OCI-LY7 (cell line): ENCODE measurements around the gene PCDHA7.

Source experiments
- EZH2phosphoT487 ChIP-seq: fragments of 200-600 bp; sonication (generic); IDR thresholded peaks from 2 replicates; pipeline ENCODE4 v1.6.1; 2018; ENCODE audit warnings: low read depth, borderline replicate concordance, mild to moderate bottlenecking, mixed run types, antibody characterized with exemption, low read length, moderate library complexity, mixed read lengths
- TF ChIP-seq, protein P1 (sequence below): fragments of 200-600 bp; sonication (generic); conservative IDR thresholded peaks from 2 replicates; pipeline ENCODE4 v1.5.1; 2014; ENCODE audit warnings: mild to moderate bottlenecking, antibody characterized with exemption, low read length, moderate library complexity, mixed read lengths

DNA sequence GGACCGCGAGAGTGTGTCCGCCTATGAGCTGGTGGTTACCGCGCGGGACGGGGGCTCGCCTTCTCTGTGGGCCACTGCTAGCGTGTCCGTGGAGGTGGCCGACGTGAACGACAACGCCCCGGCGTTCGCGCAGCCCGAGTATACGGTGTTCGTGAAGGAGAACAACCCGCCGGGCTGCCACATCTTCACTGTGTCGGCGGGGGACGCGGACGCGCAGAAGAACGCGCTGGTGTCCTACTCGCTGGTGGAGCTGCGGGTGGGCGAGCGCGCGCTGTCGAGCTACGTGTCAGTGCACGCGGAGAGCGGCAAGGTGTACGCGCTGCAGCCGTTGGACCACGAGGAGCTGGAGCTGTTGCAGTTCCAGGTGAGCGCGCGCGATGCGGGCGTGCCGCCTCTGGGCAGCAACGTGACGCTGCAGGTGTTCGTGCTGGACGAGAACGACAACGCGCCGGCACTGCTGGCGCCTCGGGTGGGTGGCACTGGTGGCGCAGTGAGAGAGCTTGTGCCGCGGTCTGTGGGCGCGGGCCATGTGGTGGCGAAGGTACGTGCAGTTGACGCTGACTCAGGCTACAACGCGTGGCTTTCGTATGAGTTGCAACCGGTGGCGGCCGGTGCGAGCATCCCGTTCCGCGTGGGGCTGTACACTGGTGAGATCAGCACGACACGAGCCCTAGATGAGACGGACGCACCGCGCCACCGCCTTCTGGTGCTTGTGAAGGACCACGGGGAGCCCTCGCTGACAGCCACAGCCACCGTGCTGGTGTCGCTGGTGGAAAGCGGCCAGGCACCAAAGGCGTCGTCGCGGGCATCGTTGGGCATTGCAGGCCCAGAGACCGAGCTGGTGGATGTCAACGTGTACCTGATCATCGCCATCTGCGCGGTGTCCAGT, 1.8 kb downstream of the PCDHA7 start:
- TF ChIP-seq, protein P1, sequence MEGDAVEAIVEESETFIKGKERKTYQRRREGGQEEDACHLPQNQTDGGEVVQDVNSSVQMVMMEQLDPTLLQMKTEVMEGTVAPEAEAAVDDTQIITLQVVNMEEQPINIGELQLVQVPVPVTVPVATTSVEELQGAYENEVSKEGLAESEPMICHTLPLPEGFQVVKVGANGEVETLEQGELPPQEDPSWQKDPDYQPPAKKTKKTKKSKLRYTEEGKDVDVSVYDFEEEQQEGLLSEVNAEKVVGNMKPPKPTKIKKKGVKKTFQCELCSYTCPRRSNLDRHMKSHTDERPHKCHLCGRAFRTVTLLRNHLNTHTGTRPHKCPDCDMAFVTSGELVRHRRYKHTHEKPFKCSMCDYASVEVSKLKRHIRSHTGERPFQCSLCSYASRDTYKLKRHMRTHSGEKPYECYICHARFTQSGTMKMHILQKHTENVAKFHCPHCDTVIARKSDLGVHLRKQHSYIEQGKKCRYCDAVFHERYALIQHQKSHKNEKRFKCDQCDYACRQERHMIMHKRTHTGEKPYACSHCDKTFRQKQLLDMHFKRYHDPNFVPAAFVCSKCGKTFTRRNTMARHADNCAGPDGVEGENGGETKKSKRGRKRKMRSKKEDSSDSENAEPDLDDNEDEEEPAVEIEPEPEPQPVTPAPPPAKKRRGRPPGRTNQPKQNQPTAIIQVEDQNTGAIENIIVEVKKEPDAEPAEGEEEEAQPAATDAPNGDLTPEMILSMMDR: no peak
- no peak for TF ChIP-seq EZH2phosphoT487
